OCI-LY7 (cell line): ENCODE results near the gene HK3. TPM values are rescaled to one million over a fixed set of nuclear protein-coding genes. Genes with fewer than 3 reads are reported as not detected.

Source experiments
- BruUV-seq: library from RNA; stranded (reverse); fragments of 400-500 nt; replicated peaks from 2 replicates; lab custom pipeline; 2021; lab: Mats Ljungman, UMichigan
- CTCF ChIA-PET: fragments of 300-600 bp; sonication (Branson Sonifier 250); formaldehyde crosslinking; loops from one replicate; lab custom pipeline; 2022; ENCODE audit warnings: antibody characterized with exemption; ENCODE audit not compliant: unreplicated experiment; lab: Charles Lee
- POLR2A ChIA-PET: fragments of 300-600 bp; sonication (Branson Sonifier 250); formaldehyde crosslinking; loops from one replicate; lab custom pipeline; 2022; ENCODE audit warnings: antibody characterized with exemption; lab: Charles Lee
- DNase-seq: peaks from one replicate; pipeline ENCODE4 v3.0.0-alpha.2; 2015; ENCODE audit warnings: low spot score
- H2AFZ ChIP-seq: fragments of 200-600 bp; sonication (generic), shearing (Covaris generic); 2 replicates; pipeline ENCODE4 v1.6.1; 2014; ENCODE audit warnings: mild to moderate bottlenecking, antibody characterized with exemption, low read length, moderate library complexity
- H3K27ac ChIP-seq: fragments of 200-600 bp; sonication (generic); 2 replicates; pipeline ENCODE4 v1.5.1; 2014; ENCODE audit warnings: mixed run types, low read depth, mild to moderate bottlenecking, moderate library complexity, low read length, inconsistent platforms; ENCODE audit not compliant: poor library complexity, severe bottlenecking
- H3K36me3 ChIP-seq: fragments of 200-600 bp; sonication (generic); 2 replicates; pipeline ENCODE4 v1.6.1; 2014; ENCODE audit warnings: mild to moderate bottlenecking, antibody characterized with exemption, low read length, moderate library complexity, mixed read lengths; ENCODE audit not compliant: insufficient read depth
- H3K4me1 ChIP-seq: fragments of 200-600 bp; sonication (generic); 2 replicates; pipeline ENCODE4 v1.5.1; 2014; ENCODE audit warnings: mild to moderate bottlenecking, low read length; ENCODE audit not compliant: insufficient read depth, poor library complexity, severe bottlenecking
- H3K4me2 ChIP-seq: fragments of 200-600 bp; sonication (generic); 2 replicates; pipeline ENCODE4 v1.6.1; 2014; ENCODE audit warnings: mild to moderate bottlenecking, low read length
- H3K4me3 ChIP-seq: fragments of 200-600 bp; sonication (generic); 2 replicates; pipeline ENCODE4 v1.5.1; 2014; ENCODE audit warnings: mild to moderate bottlenecking, low read depth, low read length; ENCODE audit not compliant: poor library complexity, severe bottlenecking
- H3K79me2 ChIP-seq: fragments of 200-600 bp; sonication (generic); 2 replicates; pipeline ENCODE4 v1.6.1; 2016; ENCODE audit warnings: low read depth, mild to moderate bottlenecking, low read length, moderate library complexity, mixed read lengths; ENCODE audit not compliant: insufficient read depth
- H3K9me2 ChIP-seq: fragments of 200-600 bp; sonication (generic); 2 replicates; pipeline ENCODE4 v1.6.1; 2016; ENCODE audit warnings: mild to moderate bottlenecking, low read length, mixed read lengths; ENCODE audit not compliant: insufficient read depth
- H3K9me3 ChIP-seq: fragments of 200-600 bp; sonication (generic); 2 replicates; pipeline ENCODE4 v1.6.1; 2014; ENCODE audit warnings: mild to moderate bottlenecking, mixed run types, low read length, mixed read lengths
- H4K20me1 ChIP-seq: fragments of 200-600 bp; sonication (generic); 2 replicates; pipeline ENCODE4 v1.6.1; 2014; ENCODE audit warnings: mild to moderate bottlenecking, antibody characterized with exemption, low read length, moderate library complexity, mixed read lengths; ENCODE audit not compliant: insufficient read depth
- CTCF ChIP-seq: fragments of 200-600 bp; sonication (generic); conservative IDR thresholded peaks from 2 replicates; pipeline ENCODE4 v1.5.1; 2014; ENCODE audit warnings: mild to moderate bottlenecking, antibody characterized with exemption, low read length, moderate library complexity, mixed read lengths
- EZH2phosphoT487 ChIP-seq: fragments of 200-600 bp; sonication (generic); IDR thresholded peaks from 2 replicates; pipeline ENCODE4 v1.6.1; 2018; ENCODE audit warnings: low read depth, borderline replicate concordance, mild to moderate bottlenecking, mixed run types, antibody characterized with exemption, low read length, moderate library complexity, mixed read lengths
- intact Hi-C: fragments of 100-400 bp; cut with micrococcal nuclease; formaldehyde crosslinking; loops from one replicate; pipeline ENCODE4 v1.10.0; 2022; ENCODE audit not compliant: unreplicated experiment
- total RNA-seq, 2 experiments: library from RNA; depleted of rRNA in 1 of 2; stranded (reverse); fragments of >200 nt in 1 of 2; shearing (Covaris generic) in 1 of 2; gene quantifications; 2 replicates each; pipeline ENCODE4 v1.2.3, GENCODE V29; 2014 to 2022

The HK3 gene
- total RNA-seq, 2 experiments from 2014 or later: 0.38 TPM; not detected in 1

GRCh38 chr5:176894298-176894697 lies 4.8 kb downstream of the HK3 start:
- Histone ChIP-seq H2AFZ (no peak overlapping the region), H3K79me2 (no peaks in the 10 kb centered on the region), H3K9me2 (no peaks in the 10 kb centered on the region), H3K4me2 (no peak overlapping the region), H3K4me1 (no peaks in the 10 kb centered on the region), H3K4me3 (no peak overlapping the region), H4K20me1 (no peaks in the 10 kb centered on the region), H3K36me3 (no peaks in the 10 kb centered on the region), H3K27ac (no peak overlapping the region), H3K9me3 (no peaks in the 10 kb centered on the region)
- no peak for DNase-seq
- BruUV-seq: no TSS peak
- TF ChIP-seq CTCF (no peak), EZH2phosphoT487 (no peak)
- CTCF ChIA-PET: no interaction called here
- intact Hi-C loops: no loop called here
- POLR2A ChIA-PET: no interaction called here

- H3K9me2 ChIP-seq: no peaks in the 10 kb centered on the region
- no peak overlapping the region for H3K4me3 ChIP-seq
- no peaks in the 10 kb centered on the region for H3K9me3 ChIP-seq
- no TSS peak for BruUV-seq
- intact Hi-C loops: no loop called here
- ChIA-PET POLR2A (no interaction called here), CTCF (no interaction called here)
- DNase-seq: no peak
- no peaks in the 10 kb centered on the region for H3K4me1 ChIP-seq
- no peak overlapping the region for H3K4me2 ChIP-seq
- H2AFZ ChIP-seq: no peak overlapping the region
- H3K27ac ChIP-seq: no peak overlapping the region
- no peaks in the 10 kb centered on the region for H3K79me2 ChIP-seq
- H4K20me1 ChIP-seq: no peaks in the 10 kb centered on the region
- no peak for TF ChIP-seq CTCF
- TF ChIP-seq EZH2phosphoT487: no peak
- no peaks in the 10 kb centered on the region for H3K36me3 ChIP-seq
Measured at GRCh38 chr5:176892663-176893062, 6.5 kb downstream of the HK3 start.

GRCh38 chr5:176891331-176891958 lies 7.7 kb downstream of the HK3 start:
- Histone ChIP-seq H3K36me3 (no peaks in the 10 kb centered on the region), H3K79me2 (no peaks in the 10 kb centered on the region), H3K4me3 (no peak overlapping the region), H3K4me2 (no peak overlapping the region), H3K4me1 (no peaks in the 10 kb centered on the region), H3K27ac (no peak overlapping the region), H4K20me1 (no peaks in the 10 kb centered on the region), H2AFZ (no peak overlapping the region), H3K9me2 (no peaks in the 10 kb centered on the region), H3K9me3 (no peaks in the 10 kb centered on the region)
- no TSS peak for BruUV-seq
- ChIA-PET POLR2A (no interaction called here), CTCF (no interaction called here)
- TF ChIP-seq EZH2phosphoT487: no peak
- TF ChIP-seq CTCF: no peak
- no peak for DNase-seq
- intact Hi-C loops: no loop called here
